Activated CD4-positive, alpha-beta T cell treated with anti-CD3 and anti-CD28 coated beads, Interleukin-2, amount 50 U/mL, for 4 hours (primary cell): ENCODE measurements around the gene SDK1.

ENCODE experiments used
- DNase-seq, 2 experiments: peaks; one replicate each; pipeline ENCODE4 v3.0.0-alpha.2; 2020

The SDK1 gene

GRCh38 chr7:3300651-3301448 lies at the start of gene SDK1:
Gene SDK1, plus strand, starts transcription at chr7:3301252. Its CDS starts 335 bp downstream, at chr7:3301587.
- DNase-seq = peak; percentile 84 to 87

DNA sequence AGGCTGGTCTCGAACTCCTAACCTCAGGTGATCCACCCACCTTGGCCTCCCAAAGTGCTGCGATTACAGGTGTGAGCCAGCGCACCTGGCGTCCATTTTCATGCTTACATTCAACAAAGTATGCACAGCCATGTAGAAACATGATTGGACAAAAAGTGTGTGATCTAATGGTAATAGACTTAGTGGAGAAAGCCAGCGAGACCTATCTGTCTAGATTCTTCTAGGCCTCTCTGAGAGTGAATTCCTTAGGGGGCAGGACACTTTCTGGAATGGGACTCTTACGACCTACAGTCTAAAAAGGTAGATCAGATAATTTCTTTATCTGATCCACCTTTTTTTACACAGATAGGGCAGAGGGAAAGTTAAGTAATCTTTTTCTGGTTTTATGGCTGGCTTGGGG lies 46.3 kb upstream of the SDK1 start:
- no peak for DNase-seq

- no peak for DNase-seq
Measured at GRCh38 chr7:3259711-3260400, 41.2 kb upstream of the SDK1 start.

GRCh38 chr7:3260401-3260715 lies 40.7 kb upstream of the SDK1 start:
- DNase-seq = no peak

- no peak for DNase-seq
Measured at GRCh38 chr7:3264693-3265339, 36.2 kb upstream of the SDK1 start.

DNA sequence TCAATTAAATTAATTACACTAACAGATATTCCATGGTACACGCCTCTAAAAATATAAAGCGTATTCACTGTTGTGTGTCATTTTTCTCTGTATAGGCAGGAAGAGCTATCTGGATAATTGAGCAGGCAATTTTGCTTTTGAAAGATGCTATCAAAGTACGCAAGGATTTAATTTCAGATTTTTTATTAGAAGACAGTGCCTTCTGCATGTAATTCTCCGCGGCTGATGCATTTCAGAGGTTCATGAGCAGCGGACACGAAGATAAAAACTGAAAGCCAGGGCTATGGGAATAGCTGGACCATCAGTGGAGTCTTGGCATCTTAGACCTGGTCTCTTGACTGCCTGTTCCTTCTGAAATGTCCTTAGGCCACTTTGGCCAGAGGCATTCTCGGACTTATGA lies 35.7 kb upstream of the SDK1 start:
- no peak for DNase-seq

GRCh38 chr7:3266240-3266639 lies 34.8 kb upstream of the SDK1 start:
- no peak for DNase-seq

DNA sequence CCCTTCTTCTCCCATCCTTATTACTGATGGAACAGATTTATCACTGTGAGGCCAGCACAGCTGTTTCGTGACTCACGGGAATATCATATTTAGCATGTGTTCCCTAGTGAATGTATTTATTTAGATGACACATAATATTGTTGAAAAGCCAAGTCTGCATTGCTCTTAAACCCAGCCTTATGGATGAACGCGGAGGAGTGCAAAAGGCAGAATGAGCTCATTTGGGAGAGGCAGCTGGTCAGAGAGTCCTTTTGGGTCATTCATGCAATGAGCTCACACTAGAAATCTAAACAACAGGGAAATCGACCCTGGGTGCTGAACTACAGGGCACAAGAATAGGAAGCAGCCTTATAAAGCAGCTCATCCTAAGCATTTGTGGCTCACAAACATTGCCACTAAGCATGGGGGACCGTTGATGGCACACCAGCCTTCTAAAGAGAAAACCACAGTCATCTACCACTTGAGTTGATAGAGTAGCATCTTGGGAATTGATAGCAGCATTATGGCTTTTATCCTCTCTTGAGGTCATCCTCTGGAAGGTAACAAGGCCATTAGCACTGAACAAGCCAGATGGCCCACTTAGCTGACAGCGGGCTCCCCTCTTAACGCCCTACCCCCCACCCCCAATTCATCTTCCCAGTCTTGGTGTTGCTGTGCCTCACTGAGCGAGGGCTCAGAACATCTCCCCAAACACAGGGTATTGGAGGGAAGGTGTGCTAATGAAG lies 32.9 kb upstream of the SDK1 start:
- no peak for DNase-seq

DNA sequence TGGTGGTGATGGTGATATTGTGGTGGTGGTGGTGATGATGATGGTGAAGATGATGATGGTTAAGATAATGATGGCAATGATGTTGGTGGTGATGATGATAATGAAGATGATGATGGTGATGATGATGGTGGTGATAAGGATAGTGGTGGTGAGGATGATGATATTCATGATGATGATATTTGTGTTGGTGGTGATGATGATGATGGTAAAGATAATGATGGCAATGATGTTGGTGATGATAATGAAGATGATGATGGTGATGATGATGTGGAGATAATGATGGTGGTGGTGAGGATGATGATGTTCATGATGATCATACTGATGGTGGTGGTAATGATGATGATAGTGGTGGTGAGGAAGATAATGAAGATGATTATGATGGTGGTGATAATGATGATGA lies 30.7 kb upstream of the SDK1 start:
- no peak for DNase-seq

- no peak for DNase-seq
Measured at GRCh38 chr7:3271298-3271697, 29.8 kb upstream of the SDK1 start.

DNA sequence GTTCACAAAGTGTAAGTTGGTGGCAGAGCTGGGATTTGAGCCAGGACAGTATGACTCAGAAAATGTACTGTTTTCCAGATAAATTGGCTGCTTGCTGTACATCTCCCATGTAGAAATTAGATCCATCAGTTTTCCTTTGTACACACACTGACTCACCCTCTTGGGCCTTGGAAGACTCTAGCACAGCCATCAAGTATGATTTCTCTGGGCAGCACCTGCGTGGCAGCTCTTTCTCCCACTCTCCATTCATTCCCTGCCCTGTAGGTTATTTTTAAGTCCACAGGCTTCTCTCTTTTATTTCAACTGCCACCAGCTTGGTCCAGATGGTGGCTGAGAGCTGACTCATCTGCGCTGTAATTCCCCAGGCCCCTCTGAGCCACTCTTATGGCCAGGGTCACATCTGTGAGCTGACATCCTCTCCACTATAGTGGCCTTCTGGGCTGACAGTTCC lies 28.3 kb upstream of the SDK1 start:
- no peak for DNase-seq

GRCh38 chr7:3274131-3274530 lies 26.9 kb upstream of the SDK1 start:
- no peak for DNase-seq

- DNase-seq = no peak
Measured at GRCh38 chr7:3277604-3278572, 23.2 kb upstream of the SDK1 start.

DNA sequence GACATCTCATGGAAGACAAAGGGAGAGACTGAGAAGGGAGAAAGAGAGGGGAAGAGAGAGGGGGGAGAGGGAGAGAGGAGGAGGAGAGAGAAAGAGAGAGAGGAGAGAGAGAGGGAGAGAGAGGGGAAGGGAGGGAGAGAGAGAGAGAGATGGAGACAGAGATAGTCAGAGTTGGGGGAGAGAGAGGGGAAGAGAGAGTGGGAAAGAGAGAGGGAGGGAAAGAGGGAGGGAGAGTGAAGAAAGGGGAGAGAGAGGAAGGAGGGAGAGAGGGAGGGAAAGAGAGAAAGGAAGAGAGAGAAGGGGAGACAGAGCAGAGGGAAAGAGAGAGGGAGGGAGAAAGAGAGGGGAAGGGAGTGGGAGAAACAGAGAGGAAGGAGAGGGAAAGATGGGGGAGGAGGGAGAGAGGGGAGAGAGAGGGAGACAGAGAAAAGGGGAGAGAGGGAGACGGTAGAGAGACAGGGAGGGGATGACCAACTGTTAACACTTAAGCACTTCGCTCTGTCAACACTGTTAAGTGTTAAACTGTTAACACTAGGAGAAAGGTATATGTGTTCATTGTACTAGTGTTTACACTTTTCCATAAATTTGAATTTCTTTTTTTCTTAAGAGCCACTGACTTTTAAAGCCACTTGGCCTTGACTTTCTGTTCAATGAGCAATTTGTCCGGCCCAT lies 21.8 kb upstream of the SDK1 start:
- DNase-seq = no peak

DNA sequence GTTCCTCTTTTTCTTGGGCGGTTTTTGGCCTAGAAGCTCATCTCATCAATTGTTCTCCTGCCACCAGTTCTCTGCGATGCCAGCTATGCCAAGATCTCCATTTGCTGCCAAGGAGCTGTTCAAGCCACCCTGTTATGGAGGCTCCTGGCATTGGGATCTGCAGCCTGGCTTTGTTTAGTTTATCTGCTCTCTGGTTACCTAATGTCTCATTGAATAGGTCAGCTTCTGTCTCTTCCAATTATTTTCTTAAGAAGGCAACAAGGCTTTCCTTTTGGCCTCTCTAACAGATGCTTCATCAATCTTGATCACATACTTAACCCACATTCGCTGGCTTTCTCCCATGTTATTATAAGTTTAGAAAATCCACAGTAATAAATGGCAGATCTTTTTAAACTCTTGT lies 20.6 kb upstream of the SDK1 start:
- no peak for DNase-seq

DNA sequence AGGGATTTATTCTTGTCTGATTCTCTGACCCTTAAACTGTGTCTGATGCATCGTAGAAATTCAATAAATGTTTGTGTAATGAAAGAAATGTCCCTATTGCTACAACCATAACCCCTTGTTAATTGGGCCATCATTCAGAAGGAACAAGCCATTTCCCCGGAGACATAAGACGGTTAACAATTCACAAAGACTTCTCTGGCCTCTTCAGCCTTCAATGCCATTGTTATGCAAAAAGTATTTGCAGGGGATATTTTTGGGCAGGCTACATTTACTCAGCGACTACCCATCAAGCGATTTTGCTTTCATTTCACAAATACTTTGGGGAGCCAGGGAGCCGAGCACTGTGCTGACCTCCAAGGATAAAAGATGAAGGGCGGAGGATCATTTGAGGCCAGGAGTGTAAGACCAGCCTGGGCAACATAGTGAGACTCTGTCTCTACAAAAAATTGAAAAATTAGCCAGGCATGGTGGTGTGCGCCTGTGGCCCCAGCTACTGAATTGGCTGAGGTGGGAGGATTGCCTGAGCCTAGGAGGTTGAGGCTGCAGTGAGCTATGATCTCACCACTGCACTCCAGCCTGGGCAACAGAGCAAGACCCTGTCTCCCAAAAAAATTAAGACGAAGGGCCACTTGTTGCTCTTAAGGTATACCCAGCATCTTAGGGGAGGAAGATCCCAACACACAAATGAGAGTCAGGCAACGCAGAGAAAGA lies 20.0 kb upstream of the SDK1 start:
- no peak for DNase-seq

GRCh38 chr7:3282457-3282856 lies 18.6 kb upstream of the SDK1 start:
- no peak for DNase-seq

- no peak for DNase-seq
Measured at GRCh38 chr7:3283130-3283704, 17.8 kb upstream of the SDK1 start.

- no peak for DNase-seq
Measured at GRCh38 chr7:3285652-3286051, 15.4 kb upstream of the SDK1 start.

DNA sequence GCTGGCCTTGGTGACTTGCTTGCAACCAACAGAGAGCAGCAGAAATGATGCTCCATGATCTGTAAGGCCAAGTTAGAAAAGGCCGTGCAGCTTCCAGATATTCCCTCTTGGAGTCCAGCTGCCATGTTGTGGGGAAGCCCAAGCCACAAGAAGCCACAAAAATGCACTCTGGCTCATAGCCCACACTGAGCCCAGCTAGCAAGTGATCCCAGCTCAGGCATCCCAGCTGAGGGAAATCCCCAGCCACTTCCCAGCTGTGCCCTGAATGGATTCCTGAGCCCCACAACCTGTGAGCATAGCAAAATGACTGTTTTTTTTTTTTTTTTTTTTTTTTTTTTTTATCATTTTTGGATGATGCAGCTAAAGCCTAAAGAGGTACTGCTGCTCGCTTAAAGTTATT lies 11.1 kb upstream of the SDK1 start:
- DNase-seq = no peak

DNA sequence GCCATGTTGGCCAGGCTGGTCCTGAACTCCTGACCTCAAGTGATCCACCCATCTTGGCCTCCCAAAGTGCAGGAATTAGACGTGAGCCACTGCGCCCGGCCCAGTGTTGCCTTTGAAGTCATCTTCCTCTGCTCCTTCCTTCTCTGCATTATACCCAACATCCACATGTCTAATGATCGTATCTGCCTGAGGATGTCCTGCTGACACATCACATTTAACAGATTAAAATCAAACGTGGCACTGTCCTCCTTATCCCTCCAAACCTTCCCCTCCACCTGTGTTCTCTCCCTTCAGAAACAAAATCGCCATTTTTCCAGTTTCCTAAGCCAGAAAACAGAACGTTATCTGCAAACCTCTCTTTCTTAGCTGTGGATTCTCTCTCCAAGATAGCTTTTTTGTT lies 8.4 kb upstream of the SDK1 start:
- no peak for DNase-seq
